Loucy (cell line): ENCODE data around the gene NDUFS6.

ENCODE experiments used
- H2AFZ ChIP-seq: fragments of 200-600 bp; sonication (generic); 2 replicates; pipeline ENCODE4 v1.6.0; 2016; ENCODE audit warnings: antibody characterized with exemption, mild to moderate bottlenecking, low read length, moderate library complexity
- H3F3A ChIP-seq: fragments of 200-600 bp; 2 replicates; pipeline ENCODE4 v1.6.0; 2016; ENCODE audit warnings: antibody characterized with exemption, low read depth, mild to moderate bottlenecking
- H3K27me3 ChIP-seq: fragments of 200-600 bp; sonication (generic); 2 replicates; pipeline ENCODE4 v1.6.1; 2014; ENCODE audit warnings: low read length, mild to moderate bottlenecking; ENCODE audit not compliant: insufficient read depth, poor library complexity, severe bottlenecking
- H3K36me3 ChIP-seq: fragments of 200-600 bp; sonication (generic); 2 replicates; pipeline ENCODE4 v1.6.1; 2016; ENCODE audit warnings: low read length; ENCODE audit not compliant: insufficient read depth
- H3K4me1 ChIP-seq: fragments of 200-600 bp; sonication (generic); 2 replicates; pipeline ENCODE4 v1.5.1; 2014; ENCODE audit warnings: low read length, mild to moderate bottlenecking; ENCODE audit not compliant: insufficient read depth, poor library complexity, severe bottlenecking
- H3K4me2 ChIP-seq: fragments of 200-600 bp; sonication (generic); 2 replicates; pipeline ENCODE4 v1.6.0; 2014; ENCODE audit warnings: antibody characterized with exemption, low read length, low read depth, mild to moderate bottlenecking; ENCODE audit not compliant: poor library complexity, severe bottlenecking
- H3K4me3 ChIP-seq: fragments of 200-600 bp; sonication (generic); 2 replicates; pipeline ENCODE4 v1.5.1; 2014; ENCODE audit warnings: low read length, mild to moderate bottlenecking, mixed read lengths; ENCODE audit not compliant: poor library complexity, severe bottlenecking
- H3K79me2 ChIP-seq: fragments of 200-600 bp; sonication (generic); 2 replicates; pipeline ENCODE4 v1.6.1; 2014; ENCODE audit warnings: low read length; ENCODE audit not compliant: insufficient read depth
- H3K9ac ChIP-seq: fragments of 200-600 bp; sonication (generic); 2 replicates; pipeline ENCODE4 v1.6.0; 2014; ENCODE audit warnings: mild to moderate bottlenecking, low read depth, low read length, moderate library complexity; ENCODE audit not compliant: poor library complexity, severe bottlenecking
- H3K9me2 ChIP-seq: fragments of 200-600 bp; sonication (generic); replicated peaks from 2 replicates; pipeline ENCODE4 v1.6.1; 2016; ENCODE audit warnings: low read depth, low read length, mixed read lengths
- H3K9me3 ChIP-seq: fragments of 200-600 bp; sonication (generic); 2 replicates; pipeline ENCODE4 v1.6.1; 2014; ENCODE audit warnings: mild to moderate bottlenecking, antibody characterized with exemption, low read length, low read depth; ENCODE audit not compliant: insufficient read depth
- H4K20me1 ChIP-seq: fragments of 200-600 bp; sonication (generic); 2 replicates; pipeline ENCODE4 v1.6.0; 2014; ENCODE audit warnings: antibody characterized with exemption, low read length, mild to moderate bottlenecking; ENCODE audit not compliant: insufficient read depth, poor library complexity, severe bottlenecking
- CTCF ChIP-seq: fragments of 200-600 bp; sonication (generic); conservative IDR thresholded peaks from 2 replicates; pipeline ENCODE4 v1.5.1; 2014; ENCODE audit warnings: mild to moderate bottlenecking, antibody characterized with exemption, low read length
- EZH2phosphoT487 ChIP-seq: fragments of 200-600 bp; IDR thresholded peaks from 2 replicates; pipeline ENCODE4 v1.6.1; 2018; ENCODE audit warnings: antibody characterized with exemption, mild to moderate bottlenecking, moderate library complexity, borderline replicate concordance

Gene NDUFS6

GRCh38 chr5:1781107-1781506, 20.1 kb upstream of the NDUFS6 start:
- Histone ChIP-seq H3K9me3 (no peaks in the 10 kb centered on the region), H3K79me2 (no peaks in the 10 kb centered on the region), H3K4me1 (no peaks in the 10 kb centered on the region), H3K27me3 (no peaks in the 10 kb centered on the region), H3F3A (no peaks in the 10 kb centered on the region), H4K20me1 (no peaks in the 10 kb centered on the region), H3K4me2 (no peak overlapping the region), H3K9me2 (no peaks in the 10 kb centered on the region), H3K4me3 (no peak overlapping the region), H3K36me3 (no peaks in the 10 kb centered on the region), H2AFZ (no peak overlapping the region), H3K9ac (no peak overlapping the region)
- no peak for TF ChIP-seq EZH2phosphoT487
- no peak for TF ChIP-seq CTCF

- TF ChIP-seq EZH2phosphoT487 (no peak), CTCF (no peak)
Observed at GRCh38 chr5:1781726-1782384, 19.4 kb upstream of the NDUFS6 start.

GRCh38 chr5:1782385-1783215, 18.6 kb upstream of the NDUFS6 start:
- H3K4me2 ChIP-seq: no peak overlapping the region
- no peaks in the 10 kb centered on the region for H3K9me3 ChIP-seq
- no peaks in the 10 kb centered on the region for H3K27me3 ChIP-seq
- no peak overlapping the region for H2AFZ ChIP-seq
- TF ChIP-seq EZH2phosphoT487 (no peak), CTCF (no peak)
- H3K9me2 ChIP-seq: no peaks in the 10 kb centered on the region
- no peak overlapping the region for H3K9ac ChIP-seq
- H3K4me3 ChIP-seq: no peak overlapping the region
- no peaks in the 10 kb centered on the region for H4K20me1 ChIP-seq
- H3K4me1 ChIP-seq: no peaks in the 10 kb centered on the region
- H3K79me2 ChIP-seq: no peaks in the 10 kb centered on the region
- H3K36me3 ChIP-seq: no peaks in the 10 kb centered on the region
- H3F3A ChIP-seq: no peaks in the 10 kb centered on the region

More at GRCh38 chr5:1781726-1782384, 19.4 kb upstream of the NDUFS6 start:
- H3F3A ChIP-seq: no peaks in the 10 kb centered on the region
- no peaks in the 10 kb centered on the region for H4K20me1 ChIP-seq
- H3K36me3 ChIP-seq: no peaks in the 10 kb centered on the region
- H3K4me3 ChIP-seq: no peak overlapping the region
- no peaks in the 10 kb centered on the region for H3K4me1 ChIP-seq
- no peak overlapping the region for H2AFZ ChIP-seq
- H3K4me2 ChIP-seq: no peak overlapping the region
- H3K9ac ChIP-seq: no peak overlapping the region
- H3K79me2 ChIP-seq: no peaks in the 10 kb centered on the region
- H3K9me2 ChIP-seq: no peaks in the 10 kb centered on the region
- no peaks in the 10 kb centered on the region for H3K9me3 ChIP-seq
- no peaks in the 10 kb centered on the region for H3K27me3 ChIP-seq
